K562 (cell line): ENCODE results near the gene POLN. TPM values are rescaled to one million over a fixed set of nuclear protein-coding genes. Genes with fewer than 3 reads are reported as not detected.

ENCODE experiments used
- CBFA2T2 ChIP-seq: fragments of 450-650 bp; conservative IDR thresholded peaks from 2 replicates; pipeline ENCODE4 v1.6.1; 2017; ENCODE audit warnings: mild to moderate bottlenecking
- CTBP1 ChIP-seq: fragments of 450-650 bp; IDR thresholded peaks from 2 replicates; pipeline ENCODE4 v1.6.1; 2016; ENCODE audit warnings: borderline replicate concordance
- DPF2 ChIP-seq: fragments of 450-650 bp; IDR thresholded peaks from 2 replicates; pipeline ENCODE4 v1.6.1; 2016
- GATAD2B ChIP-seq: fragments of 450-650 bp; IDR thresholded peaks from 2 replicates; pipeline ENCODE4 v1.6.1; 2017; ENCODE audit warnings: mild to moderate bottlenecking, borderline replicate concordance
- HDAC1 ChIP-seq, 2 experiments: fragments of 450-650 bp; IDR thresholded peaks; 2 replicates each; pipeline ENCODE4 v1.6.1; 2016 to 2017; ENCODE audit warnings: inconsistent platforms in 1 of 2, mild to moderate bottlenecking in 1 of 2, moderate library complexity in 1 of 2
- HLTF ChIP-seq: fragments of 450-650 bp; IDR thresholded peaks from 2 replicates; pipeline ENCODE4 v1.6.1; 2016
- KDM1A ChIP-seq, 2 experiments: fragments of 450-650 bp; IDR thresholded peaks; 2 replicates each; pipeline ENCODE4 v1.6.1; 2016; ENCODE audit warnings: mild to moderate bottlenecking in 2 of 2
- SMARCA4 ChIP-seq: fragments of 450-650 bp; IDR thresholded peaks from 2 replicates; pipeline ENCODE4 v1.6.1; 2016
- STAT5A ChIP-seq: IDR thresholded peaks from 2 replicates; pipeline ENCODE4 v1.6.1; 2012; ENCODE audit warnings: low read length, inconsistent platforms, borderline replicate concordance
- ZNF785 ChIP-seq: fragments of 250-450 bp; sonication (Bioruptor Pico); IDR thresholded peaks from 2 replicates; pipeline ENCODE4 v1.4.0; 2020; ENCODE audit warnings: mild to moderate bottlenecking
- polyA plus RNA-seq, 8 experiments: library from polyadenylated mRNA; depleted of rRNA in 4 of 8; stranded (reverse) in 5 of 8; unstranded in 3 of 8; fragments of >200 nt; fragmentation: Nextera tagmentation in 2 of 8; fragmentation: Illumina TruSeq in 1 of 8; extraction: Ambion mirVana in 2 of 8; extraction: Trizol in 1 of 8; gene quantifications; 2 replicates each; pipeline versions ENCODE4 v1.2.1 to v1.2.3, GENCODE V29; 2011 to 2014; ENCODE audit warnings: inconsistent platforms in 1 of 8, missing spikeins in 1 of 8
- total RNA-seq, 7 experiments: library from RNA; depleted of rRNA in 6 of 7; stranded (reverse); fragments of >200 nt in 6 of 7; fragmentation: Illumina TruSeq in 2 of 7; extraction: Trizol in 2 of 7; gene quantifications; 2 replicates each; pipeline versions ENCODE4 v1.2.1 to v1.2.3, GENCODE V29; 2011 to 2021; ENCODE audit warnings: low replicate concordance in 1 of 7
- TF ChIP-seq, protein P1 (sequence below): fragments of 450-650 bp; IDR thresholded peaks from 2 replicates; pipeline ENCODE4 v1.6.1; 2017; ENCODE audit warnings: antibody characterized with exemption, mild to moderate bottlenecking
- TF ChIP-seq, protein P2 (sequence below): fragments of 450-650 bp; IDR thresholded peaks from 2 replicates; pipeline ENCODE4 v1.6.1; 2016; ENCODE audit warnings: mild to moderate bottlenecking, moderate library complexity

POLN gene
- total and polyA plus RNA-seq, 9 of the 15 experiments (the other 6 are each of a cell fraction or from before 2014, with no cell fraction given), result 0.08 to 0.91 (median 0.32) TPM

DNA sequence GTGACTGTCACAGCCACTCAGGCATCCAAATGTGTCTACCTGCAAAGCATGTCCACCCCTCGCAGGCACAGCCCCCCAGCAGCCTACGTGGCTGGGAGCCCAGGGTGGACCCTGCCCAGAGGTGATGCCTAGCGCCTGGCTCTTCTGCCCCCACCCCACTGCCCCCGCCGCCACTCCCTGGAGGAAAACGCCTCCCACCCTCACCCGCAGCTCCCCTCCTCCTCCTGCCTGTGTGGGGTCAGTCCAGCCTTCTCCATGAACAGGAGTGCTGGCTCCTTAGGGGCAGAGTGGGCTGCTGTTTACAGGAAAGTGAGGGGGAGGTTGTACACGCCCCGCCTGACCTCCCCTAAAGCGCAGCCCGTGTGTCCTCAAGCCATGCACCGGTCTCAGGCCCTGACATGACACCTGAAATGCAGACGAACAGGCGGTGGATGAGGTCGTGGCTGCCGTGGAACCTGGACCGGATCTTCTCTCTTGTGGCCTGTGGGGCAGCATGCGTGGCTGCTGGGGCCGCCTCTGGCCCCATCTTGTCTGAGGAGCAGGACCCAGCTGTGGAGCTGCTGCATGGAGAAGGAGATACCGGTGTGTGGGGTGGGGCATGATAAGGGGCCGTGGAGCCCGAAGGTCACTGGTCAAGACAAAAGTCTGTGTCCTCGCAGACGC lies 31.9 kb upstream of the POLN start (continued):
- TF ChIP-seq, protein P1, sequence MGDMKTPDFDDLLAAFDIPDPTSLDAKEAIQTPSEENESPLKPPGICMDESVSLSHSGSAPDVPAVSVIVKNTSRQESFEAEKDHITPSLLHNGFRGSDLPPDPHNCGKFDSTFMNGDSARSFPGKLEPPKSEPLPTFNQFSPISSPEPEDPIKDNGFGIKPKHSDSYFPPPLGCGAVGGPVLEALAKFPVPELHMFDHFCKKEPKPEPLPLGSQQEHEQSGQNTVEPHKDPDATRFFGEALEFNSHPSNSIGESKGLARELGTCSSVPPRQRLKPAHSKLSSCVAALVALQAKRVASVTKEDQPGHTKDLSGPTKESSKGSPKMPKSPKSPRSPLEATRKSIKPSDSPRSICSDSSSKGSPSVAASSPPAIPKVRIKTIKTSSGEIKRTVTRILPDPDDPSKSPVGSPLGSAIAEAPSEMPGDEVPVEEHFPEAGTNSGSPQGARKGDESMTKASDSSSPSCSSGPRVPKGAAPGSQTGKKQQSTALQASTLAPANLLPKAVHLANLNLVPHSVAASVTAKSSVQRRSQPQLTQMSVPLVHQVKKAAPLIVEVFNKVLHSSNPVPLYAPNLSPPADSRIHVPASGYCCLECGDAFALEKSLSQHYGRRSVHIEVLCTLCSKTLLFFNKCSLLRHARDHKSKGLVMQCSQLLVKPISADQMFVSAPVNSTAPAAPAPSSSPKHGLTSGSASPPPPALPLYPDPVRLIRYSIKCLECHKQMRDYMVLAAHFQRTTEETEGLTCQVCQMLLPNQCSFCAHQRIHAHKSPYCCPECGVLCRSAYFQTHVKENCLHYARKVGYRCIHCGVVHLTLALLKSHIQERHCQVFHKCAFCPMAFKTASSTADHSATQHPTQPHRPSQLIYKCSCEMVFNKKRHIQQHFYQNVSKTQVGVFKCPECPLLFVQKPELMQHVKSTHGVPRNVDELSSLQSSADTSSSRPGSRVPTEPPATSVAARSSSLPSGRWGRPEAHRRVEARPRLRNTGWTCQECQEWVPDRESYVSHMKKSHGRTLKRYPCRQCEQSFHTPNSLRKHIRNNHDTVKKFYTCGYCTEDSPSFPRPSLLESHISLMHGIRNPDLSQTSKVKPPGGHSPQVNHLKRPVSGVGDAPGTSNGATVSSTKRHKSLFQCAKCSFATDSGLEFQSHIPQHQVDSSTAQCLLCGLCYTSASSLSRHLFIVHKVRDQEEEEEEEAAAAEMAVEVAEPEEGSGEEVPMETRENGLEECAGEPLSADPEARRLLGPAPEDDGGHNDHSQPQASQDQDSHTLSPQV, result peak; percentile 67; the same call in 1 of the 2 replicates
- TF ChIP-seq DPF2 (0 out of 2 replicates have a peak, but pooled peaks have one; percentile 48), SMARCA4 (peak; percentile 12; the same call in 1 of the 2 replicates), ZNF785 (CRISPR knock-in tag) (no peak), CBFA2T2 (peak; percentile 85), HDAC1 (IDR thresholded peaks at IDR 0.05) (peak in 1 of 2 experiments; percentile 66; a peak in 2 of 4 replicates), HLTF (no peak), KDM1A (IDR thresholded peaks at IDR 0.05) (peak; percentile 26 to 44; a peak in 2 of 4 replicates), STAT5A (peak; percentile 32; the same call in 1 of the 2 replicates), CTBP1 (peak; percentile 27; the same call in 1 of the 2 replicates), GATAD2B (peak; percentile 80; the same call in 1 of the 2 replicates)
- TF ChIP-seq, protein P2, sequence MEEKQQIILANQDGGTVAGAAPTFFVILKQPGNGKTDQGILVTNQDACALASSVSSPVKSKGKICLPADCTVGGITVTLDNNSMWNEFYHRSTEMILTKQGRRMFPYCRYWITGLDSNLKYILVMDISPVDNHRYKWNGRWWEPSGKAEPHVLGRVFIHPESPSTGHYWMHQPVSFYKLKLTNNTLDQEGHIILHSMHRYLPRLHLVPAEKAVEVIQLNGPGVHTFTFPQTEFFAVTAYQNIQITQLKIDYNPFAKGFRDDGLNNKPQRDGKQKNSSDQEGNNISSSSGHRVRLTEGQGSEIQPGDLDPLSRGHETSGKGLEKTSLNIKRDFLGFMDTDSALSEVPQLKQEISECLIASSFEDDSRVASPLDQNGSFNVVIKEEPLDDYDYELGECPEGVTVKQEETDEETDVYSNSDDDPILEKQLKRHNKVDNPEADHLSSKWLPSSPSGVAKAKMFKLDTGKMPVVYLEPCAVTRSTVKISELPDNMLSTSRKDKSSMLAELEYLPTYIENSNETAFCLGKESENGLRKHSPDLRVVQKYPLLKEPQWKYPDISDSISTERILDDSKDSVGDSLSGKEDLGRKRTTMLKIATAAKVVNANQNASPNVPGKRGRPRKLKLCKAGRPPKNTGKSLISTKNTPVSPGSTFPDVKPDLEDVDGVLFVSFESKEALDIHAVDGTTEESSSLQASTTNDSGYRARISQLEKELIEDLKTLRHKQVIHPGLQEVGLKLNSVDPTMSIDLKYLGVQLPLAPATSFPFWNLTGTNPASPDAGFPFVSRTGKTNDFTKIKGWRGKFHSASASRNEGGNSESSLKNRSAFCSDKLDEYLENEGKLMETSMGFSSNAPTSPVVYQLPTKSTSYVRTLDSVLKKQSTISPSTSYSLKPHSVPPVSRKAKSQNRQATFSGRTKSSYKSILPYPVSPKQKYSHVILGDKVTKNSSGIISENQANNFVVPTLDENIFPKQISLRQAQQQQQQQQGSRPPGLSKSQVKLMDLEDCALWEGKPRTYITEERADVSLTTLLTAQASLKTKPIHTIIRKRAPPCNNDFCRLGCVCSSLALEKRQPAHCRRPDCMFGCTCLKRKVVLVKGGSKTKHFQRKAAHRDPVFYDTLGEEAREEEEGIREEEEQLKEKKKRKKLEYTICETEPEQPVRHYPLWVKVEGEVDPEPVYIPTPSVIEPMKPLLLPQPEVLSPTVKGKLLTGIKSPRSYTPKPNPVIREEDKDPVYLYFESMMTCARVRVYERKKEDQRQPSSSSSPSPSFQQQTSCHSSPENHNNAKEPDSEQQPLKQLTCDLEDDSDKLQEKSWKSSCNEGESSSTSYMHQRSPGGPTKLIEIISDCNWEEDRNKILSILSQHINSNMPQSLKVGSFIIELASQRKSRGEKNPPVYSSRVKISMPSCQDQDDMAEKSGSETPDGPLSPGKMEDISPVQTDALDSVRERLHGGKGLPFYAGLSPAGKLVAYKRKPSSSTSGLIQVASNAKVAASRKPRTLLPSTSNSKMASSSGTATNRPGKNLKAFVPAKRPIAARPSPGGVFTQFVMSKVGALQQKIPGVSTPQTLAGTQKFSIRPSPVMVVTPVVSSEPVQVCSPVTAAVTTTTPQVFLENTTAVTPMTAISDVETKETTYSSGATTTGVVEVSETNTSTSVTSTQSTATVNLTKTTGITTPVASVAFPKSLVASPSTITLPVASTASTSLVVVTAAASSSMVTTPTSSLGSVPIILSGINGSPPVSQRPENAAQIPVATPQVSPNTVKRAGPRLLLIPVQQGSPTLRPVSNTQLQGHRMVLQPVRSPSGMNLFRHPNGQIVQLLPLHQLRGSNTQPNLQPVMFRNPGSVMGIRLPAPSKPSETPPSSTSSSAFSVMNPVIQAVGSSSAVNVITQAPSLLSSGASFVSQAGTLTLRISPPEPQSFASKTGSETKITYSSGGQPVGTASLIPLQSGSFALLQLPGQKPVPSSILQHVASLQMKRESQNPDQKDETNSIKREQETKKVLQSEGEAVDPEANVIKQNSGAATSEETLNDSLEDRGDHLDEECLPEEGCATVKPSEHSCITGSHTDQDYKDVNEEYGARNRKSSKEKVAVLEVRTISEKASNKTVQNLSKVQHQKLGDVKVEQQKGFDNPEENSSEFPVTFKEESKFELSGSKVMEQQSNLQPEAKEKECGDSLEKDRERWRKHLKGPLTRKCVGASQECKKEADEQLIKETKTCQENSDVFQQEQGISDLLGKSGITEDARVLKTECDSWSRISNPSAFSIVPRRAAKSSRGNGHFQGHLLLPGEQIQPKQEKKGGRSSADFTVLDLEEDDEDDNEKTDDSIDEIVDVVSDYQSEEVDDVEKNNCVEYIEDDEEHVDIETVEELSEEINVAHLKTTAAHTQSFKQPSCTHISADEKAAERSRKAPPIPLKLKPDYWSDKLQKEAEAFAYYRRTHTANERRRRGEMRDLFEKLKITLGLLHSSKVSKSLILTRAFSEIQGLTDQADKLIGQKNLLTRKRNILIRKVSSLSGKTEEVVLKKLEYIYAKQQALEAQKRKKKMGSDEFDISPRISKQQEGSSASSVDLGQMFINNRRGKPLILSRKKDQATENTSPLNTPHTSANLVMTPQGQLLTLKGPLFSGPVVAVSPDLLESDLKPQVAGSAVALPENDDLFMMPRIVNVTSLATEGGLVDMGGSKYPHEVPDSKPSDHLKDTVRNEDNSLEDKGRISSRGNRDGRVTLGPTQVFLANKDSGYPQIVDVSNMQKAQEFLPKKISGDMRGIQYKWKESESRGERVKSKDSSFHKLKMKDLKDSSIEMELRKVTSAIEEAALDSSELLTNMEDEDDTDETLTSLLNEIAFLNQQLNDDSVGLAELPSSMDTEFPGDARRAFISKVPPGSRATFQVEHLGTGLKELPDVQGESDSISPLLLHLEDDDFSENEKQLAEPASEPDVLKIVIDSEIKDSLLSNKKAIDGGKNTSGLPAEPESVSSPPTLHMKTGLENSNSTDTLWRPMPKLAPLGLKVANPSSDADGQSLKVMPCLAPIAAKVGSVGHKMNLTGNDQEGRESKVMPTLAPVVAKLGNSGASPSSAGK, result 0 out of 2 replicates have a peak, but pooled peaks have one; percentile 34
